Stomach smooth muscle (tissue), 2 donors: ENCODE measurements around the gene MSI2.

Experiments used
- H3K27ac ChIP-seq: one replicate; pipeline ENCODE4 v1.7.0; 2013; ENCODE audit warnings: mild to moderate bottlenecking, low read length, inconsistent platforms
- H3K27me3 ChIP-seq, 2 donors: one replicate each; pipeline ENCODE4 v1.7.0; 2013; ENCODE audit warnings: low read length in 2 of 2; ENCODE audit not compliant: insufficient read depth in 2 of 2, control insufficient read depth in 1 of 2
- H3K36me3 ChIP-seq, 2 donors: one replicate each; pipeline ENCODE4 v1.7.0; 2013; ENCODE audit warnings: low read length in 2 of 2; ENCODE audit not compliant: control insufficient read depth in 2 of 2, insufficient read depth in 2 of 2
- H3K4me1 ChIP-seq: one replicate; pipeline ENCODE4 v1.7.0; 2013; ENCODE audit warnings: low read length; ENCODE audit not compliant: control insufficient read depth, insufficient read depth
- H3K4me3 ChIP-seq, 2 donors: one replicate each; pipeline ENCODE4 v1.7.0; 2013; ENCODE audit warnings: low read length in 2 of 2
- H3K9ac ChIP-seq, 2 donors: one replicate each; pipeline ENCODE4 v1.7.0; 2013; ENCODE audit warnings: low read length in 2 of 2, mild to moderate bottlenecking in 1 of 2
- H3K9me3 ChIP-seq, 2 donors: one replicate each; pipeline ENCODE4 v1.7.0; 2013; ENCODE audit warnings: low read length in 2 of 2; ENCODE audit not compliant: control insufficient read depth in 2 of 2
- donor health status: healthy.
- donor health status: Pancreatic carcinoma.

The MSI2 gene

DNA sequence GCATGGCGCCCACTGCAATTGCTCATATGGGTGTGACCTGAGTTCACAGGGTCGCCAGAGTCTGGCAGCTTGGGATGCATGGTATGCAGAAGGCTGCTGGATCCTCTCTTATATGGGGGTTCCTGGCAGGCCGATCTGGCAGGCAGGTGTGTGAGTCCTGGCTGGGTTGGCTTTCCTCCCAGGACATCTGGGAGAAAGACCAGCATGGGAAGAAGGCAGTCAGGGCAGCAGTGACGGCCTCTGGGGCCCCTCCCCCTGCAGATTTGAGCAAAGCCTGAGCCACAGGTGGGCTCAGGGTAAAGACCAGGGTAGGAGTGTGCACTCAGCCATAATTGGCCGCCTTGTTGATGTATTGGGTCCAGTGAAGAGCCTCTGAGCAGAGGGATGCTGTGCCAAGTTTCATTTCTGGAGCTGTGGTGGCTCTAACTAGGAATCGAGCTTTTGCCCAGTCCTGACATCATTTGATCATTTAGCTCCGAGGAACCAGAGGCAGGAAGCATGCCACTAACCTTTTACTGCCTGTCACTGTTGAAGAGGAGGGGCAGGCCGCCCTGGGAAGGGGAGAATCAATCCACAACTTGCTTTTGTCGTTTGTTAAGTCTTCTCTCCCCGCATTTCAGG lies 314.5 kb downstream of the MSI2 start:
- no peaks in the 10 kb centered on the region for H3K9me3 ChIP-seq
- peaks cover 19% of the 10 kb centered on the region for H3K4me1 ChIP-seq
- no peak overlapping the region for H3K4me3 ChIP-seq
- no peaks in the 10 kb centered on the region for H3K36me3 ChIP-seq
- no peak overlapping the region for H3K27ac ChIP-seq
- H3K27me3 ChIP-seq: no peaks in the 10 kb centered on the region
- H3K9ac ChIP-seq: no peak overlapping the region

DNA sequence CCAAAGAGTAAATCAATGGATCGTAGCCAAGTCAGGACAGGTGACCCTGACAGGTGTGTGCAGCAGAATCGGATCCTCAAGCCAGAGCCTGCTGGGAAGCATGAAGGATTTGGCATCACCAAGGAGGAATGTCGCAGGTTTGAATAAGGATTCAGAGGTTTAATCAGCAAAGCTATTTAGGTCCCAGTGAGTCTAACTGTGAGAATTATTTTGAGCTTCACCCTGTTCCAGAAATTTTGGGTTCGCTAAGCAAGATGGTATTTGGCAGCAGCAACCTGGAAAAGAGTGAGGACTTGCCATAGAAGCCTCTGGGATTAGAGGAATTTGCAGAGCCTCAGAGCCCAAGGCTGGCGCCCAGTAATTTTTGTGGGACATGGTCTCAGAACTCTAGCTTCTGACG lies 315.7 kb downstream of the MSI2 start:
- H3K9me3 ChIP-seq: no peaks in the 10 kb centered on the region
- no peak overlapping the region for H3K27ac ChIP-seq
- H3K4me3 ChIP-seq: no peak overlapping the region
- H3K9ac ChIP-seq: no peak overlapping the region
- H3K27me3 ChIP-seq: no peaks in the 10 kb centered on the region
- H3K36me3 ChIP-seq: no peaks in the 10 kb centered on the region
- H3K4me1 ChIP-seq: peaks cover 20% of the 10 kb centered on the region

DNA sequence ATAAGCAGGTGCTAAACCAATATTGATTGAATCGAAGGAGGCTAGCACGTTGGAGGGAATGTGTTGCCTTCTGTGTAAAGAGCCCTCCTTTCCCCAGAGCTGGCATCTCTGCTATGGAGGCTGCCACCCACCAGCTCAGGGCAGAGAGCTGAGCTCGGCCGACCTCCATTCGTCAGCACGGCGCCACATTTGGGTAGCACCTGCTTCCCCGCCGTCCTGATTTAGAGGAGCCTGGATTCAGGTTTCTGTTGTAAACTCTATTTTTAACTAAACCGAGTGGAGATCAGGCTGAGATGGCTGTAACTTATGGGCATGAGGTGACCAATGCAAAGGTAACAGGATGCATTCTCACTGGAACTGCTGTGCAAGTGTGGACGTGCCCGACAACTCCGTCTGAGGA lies 316.3 kb downstream of the MSI2 start:
- H3K27ac ChIP-seq: no peak overlapping the region
- no peaks in the 10 kb centered on the region for H3K9me3 ChIP-seq
- H3K9ac ChIP-seq: no peak overlapping the region
- H3K36me3 ChIP-seq: no peaks in the 10 kb centered on the region
- no peaks in the 10 kb centered on the region for H3K27me3 ChIP-seq
- no peak overlapping the region for H3K4me3 ChIP-seq
- H3K4me1 ChIP-seq: peaks cover 23% of the 10 kb centered on the region

DNA sequence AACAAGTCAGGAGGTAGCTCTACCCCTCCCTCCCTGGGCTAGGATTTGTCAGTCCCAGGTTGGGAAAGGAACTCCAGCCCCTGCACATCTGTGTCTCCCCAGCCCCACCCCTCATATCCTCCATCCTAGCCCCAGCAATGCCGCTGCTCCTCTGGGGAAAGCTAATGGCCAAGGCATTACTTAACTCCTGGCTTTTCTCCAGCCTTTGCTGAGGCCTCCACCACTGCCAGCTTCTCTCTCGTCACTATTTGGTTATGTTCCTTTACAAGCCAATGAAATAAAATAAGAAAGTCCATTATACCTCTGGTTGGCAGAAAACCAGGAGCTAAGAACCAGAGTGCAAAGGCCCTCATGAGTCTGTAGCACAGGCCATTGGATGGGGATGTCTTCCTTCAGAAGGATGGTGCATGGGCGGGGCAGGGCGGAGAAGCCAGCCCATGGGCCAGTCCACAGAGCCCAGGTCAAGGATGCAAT lies 317.8 kb downstream of the MSI2 start:
- Histone ChIP-seq H3K27ac (no peak overlapping the region), H3K4me3 (no peak overlapping the region), H3K9me3 (no peaks in the 10 kb centered on the region), H3K27me3 (no peaks in the 10 kb centered on the region), H3K36me3 (no peaks in the 10 kb centered on the region), H3K9ac (no peak overlapping the region), H3K4me1 (peaks cover 27% of the 10 kb centered on the region)

DNA sequence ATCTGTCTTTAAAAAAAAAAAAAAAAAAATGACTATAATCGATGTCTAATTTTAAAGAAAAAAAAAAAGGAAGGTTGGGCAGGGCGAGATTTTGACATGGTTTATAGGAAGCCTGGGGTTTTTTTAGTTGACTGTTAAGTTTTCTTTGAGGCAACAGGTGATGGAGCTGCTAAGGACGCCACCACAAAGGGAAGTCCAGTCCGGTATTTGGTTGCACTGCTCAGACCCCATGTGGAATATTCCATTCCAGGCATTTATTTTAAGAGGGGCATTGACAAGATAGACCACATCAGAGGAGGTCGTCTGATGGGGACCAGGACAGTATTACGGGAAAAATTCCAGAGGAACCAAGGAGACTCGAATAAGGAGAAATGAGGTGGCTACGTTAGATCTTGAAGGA lies 320.4 kb downstream of the MSI2 start:
- Histone ChIP-seq H3K9me3 (no peaks in the 10 kb centered on the region), H3K27me3 (no peaks in the 10 kb centered on the region), H3K36me3 (no peaks in the 10 kb centered on the region), H3K9ac (no peak overlapping the region), H3K27ac (no peak overlapping the region), H3K4me1 (peaks cover 19% of the 10 kb centered on the region), H3K4me3 (no peak overlapping the region)

DNA sequence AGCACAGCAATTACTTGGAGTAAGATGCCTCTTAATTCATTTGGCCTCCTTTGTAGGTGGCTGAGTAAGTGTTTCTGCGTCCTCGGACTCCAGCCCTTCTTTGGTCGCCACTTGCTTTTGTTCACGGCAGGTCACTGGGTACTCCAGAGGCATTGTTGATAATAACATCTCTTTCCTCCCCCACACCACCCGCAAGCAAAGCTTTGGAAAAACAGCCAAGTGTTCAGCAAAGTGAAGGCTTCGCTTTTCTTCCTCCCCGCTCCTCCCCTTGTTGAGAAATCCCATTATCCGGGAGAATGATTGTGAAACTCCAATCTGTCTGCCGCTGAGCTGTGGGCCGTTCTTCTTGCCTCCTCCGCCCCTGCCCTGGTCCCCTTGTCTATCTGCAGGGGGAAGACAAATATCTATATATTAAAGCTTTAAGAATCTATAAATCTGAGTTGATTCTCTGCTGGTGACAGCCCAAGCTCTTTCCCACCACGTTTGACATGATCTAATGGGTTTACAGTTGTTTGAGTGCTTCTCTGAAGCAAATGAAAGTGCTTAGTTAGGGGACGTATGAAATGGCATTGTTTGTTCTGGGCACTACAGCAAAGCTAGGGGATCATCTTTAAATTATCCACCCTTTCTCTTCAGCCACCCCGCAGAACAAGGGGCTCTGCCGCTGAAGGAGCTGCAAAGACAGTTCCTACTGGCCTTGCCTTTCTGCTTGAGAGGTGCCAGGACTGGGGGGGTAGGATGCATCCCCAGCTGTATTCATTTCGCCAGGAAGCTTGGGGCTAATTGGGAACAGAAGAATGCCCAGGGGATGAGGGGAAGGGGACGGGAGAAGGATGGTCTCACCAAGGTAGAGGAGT lies 321.7 kb downstream of the MSI2 start:
- no peaks in the 10 kb centered on the region for H3K9me3 ChIP-seq
- peak overlapping the region; percentile 34 to 59 for H3K4me3 ChIP-seq
- H3K9ac ChIP-seq: no peak overlapping the region
- H3K27ac ChIP-seq: peak overlapping the region; percentile 11
- H3K27me3 ChIP-seq: no peaks in the 10 kb centered on the region
- H3K4me1 ChIP-seq: peaks cover 19% of the 10 kb centered on the region
- H3K36me3 ChIP-seq: no peaks in the 10 kb centered on the region

DNA sequence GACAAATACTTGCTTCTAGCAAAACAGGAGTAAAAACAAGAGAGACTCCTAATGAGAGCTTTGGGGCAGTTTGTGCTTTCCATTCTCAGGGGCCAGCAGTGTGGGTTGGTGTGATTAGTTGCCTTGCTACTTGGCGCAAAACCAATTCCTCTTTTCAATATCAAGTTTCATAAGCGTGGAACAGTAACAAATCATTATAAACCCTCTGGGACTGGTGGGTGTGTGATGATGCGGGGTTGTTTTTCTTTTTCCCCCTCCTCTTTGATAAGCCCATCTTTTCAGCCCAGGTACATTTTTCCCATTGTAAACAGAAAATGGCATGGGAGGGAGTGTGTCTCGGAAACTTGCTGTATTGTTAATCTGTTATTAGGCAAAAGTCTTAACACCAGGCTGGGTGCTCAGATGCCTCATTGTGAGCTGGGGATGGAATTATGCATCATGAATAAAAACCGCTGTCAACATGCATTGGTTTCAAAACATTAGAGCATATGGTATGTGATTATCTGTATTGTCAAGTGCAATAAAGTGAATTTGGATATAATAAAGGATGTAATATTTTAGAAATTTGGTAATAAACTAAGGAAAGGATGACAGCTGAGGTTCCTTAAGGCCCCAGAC lies 322.4 kb downstream of the MSI2 start:
- H3K4me1 ChIP-seq: peaks cover 16% of the 10 kb centered on the region
- H3K9me3 ChIP-seq: no peaks in the 10 kb centered on the region
- peak overlapping the region in 1 of 2 donors; percentile 34 for H3K4me3 ChIP-seq
- H3K27me3 ChIP-seq: no peaks in the 10 kb centered on the region
- H3K36me3 ChIP-seq: no peaks in the 10 kb centered on the region
- H3K27ac ChIP-seq: peak overlapping the region; percentile 11
- no peak overlapping the region for H3K9ac ChIP-seq

DNA sequence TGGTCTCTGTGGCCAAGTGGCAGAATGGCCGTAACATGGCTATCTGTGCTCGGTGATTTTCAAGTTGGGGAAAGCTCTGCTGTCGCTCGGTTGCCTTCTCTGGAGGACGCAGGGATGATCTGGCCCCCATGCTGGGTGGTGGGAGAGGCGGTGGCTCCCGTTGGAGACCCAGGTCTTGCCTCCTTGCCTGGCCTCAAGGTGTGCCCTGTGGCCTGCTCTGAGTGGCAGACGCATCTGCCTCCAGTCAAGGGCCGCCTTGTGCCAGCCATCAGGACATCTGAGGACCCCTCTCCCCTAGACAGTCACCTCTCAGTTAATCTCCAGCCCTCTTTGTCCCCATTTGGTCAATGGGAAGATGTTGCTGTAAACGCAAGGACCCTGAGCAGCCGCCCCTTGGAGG lies 322.9 kb downstream of the MSI2 start:
- no peaks in the 10 kb centered on the region for H3K27me3 ChIP-seq
- peaks cover 11% of the 10 kb centered on the region for H3K4me1 ChIP-seq
- H3K36me3 ChIP-seq: no peaks in the 10 kb centered on the region
- no peak overlapping the region for H3K9ac ChIP-seq
- H3K9me3 ChIP-seq: no peaks in the 10 kb centered on the region
- H3K27ac ChIP-seq: no peak overlapping the region
- H3K4me3 ChIP-seq: no peak overlapping the region

DNA sequence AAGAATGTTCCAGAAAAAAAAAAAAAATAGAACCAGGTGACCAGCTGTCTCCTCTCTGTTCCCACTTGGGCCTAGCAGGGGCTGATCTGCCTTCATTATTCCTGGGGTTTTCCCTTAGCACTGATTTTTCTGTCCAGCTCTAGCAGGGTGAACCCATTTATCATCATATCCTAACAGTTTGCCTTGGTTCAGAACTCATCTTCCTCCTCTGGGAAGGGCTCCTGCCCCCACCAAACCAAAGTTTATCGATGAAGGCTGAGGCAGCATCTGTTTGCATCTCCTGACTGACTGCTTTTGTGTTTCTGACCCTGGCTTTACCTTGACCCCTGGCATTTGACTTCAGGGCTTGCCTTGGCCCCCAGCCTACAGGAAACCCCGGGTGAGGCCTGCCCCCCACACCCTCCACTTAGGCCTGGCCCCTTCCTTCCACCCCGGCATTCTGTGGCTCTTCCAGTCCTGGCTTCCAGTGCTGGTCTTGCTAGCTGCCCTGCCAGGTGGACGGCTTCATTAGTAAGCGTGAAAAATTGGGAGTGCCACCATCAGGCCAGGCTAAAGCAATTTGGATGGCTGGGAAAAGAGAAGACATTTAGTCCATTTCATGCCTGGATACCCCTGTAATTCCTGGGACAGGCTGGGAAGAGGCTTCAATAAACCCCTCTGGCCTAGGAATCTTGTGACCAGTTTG lies 323.9 kb downstream of the MSI2 start:
- no peak overlapping the region for H3K9ac ChIP-seq
- no peak overlapping the region for H3K27ac ChIP-seq
- no peaks in the 10 kb centered on the region for H3K36me3 ChIP-seq
- peaks cover 8% of the 10 kb centered on the region for H3K4me1 ChIP-seq
- no peak overlapping the region for H3K4me3 ChIP-seq
- no peaks in the 10 kb centered on the region for H3K9me3 ChIP-seq
- H3K27me3 ChIP-seq: no peaks in the 10 kb centered on the region

DNA sequence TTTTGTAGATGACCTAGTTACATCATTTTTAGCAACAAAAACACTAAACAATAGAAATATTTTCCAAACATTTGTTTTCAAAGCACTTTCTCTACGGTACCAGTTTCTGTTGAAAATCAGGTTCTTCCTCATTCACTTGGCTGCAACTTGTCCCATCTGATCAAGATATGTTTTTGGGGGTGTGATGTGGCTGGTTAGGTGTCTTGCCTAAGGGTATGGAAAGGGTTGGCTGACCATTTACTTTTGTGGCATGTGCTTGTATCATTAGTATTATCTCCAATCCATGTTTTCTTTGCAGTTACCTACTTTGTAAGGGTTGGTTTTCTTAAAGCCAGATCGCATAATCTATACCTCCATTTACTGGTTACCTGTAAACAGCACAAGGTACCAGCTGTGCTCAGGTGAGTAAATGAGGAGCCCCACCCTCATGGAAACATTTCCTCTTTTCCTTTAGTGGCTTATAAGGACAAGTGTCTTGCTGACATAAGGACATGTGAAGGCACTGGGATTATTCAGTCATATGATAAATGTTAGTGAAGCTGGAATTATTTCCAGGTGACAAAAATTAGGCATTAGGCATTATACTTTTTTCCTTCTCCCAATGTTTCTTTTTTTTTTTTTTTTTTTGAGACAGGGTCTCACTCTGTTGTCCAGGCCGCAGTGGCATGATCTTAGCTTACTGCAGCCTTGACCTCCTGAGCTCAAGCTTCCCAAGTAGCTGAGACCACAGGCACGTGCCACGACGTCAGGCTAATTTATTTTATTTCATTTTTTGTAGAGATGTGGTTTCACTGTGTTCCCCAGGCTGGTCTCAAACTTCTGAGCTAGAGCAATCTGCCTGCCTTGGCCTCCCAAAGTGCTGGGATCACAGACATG lies 326.8 kb downstream of the MSI2 start:
- H3K4me3 ChIP-seq: no peak overlapping the region
- no peak overlapping the region for H3K27ac ChIP-seq
- H3K4me1 ChIP-seq: peaks cover 3% of the 10 kb centered on the region
- no peaks in the 10 kb centered on the region for H3K9me3 ChIP-seq
- H3K9ac ChIP-seq: no peak overlapping the region
- no peaks in the 10 kb centered on the region for H3K27me3 ChIP-seq
- H3K36me3 ChIP-seq: no peaks in the 10 kb centered on the region
